HG03558 (cell line): ENCODE measurements around the gene IL1RAPL2.
"Not testable (repeated sequence)": the region's sequence is repeated elsewhere in the genome, so short reads cannot be mapped to it uniquely, and the experiment has no call there.

Experiments used
- ATAC-seq: cut with Tn5 transposase; IDR thresholded peaks from one replicate; pipeline ENCODE4 v1.9.1; 2021; ENCODE audit warnings: moderate number of reproducible peaks; ENCODE audit not compliant: unreplicated experiment; ENCODE audit errors: extremely low read depth

Gene IL1RAPL2

DNA sequence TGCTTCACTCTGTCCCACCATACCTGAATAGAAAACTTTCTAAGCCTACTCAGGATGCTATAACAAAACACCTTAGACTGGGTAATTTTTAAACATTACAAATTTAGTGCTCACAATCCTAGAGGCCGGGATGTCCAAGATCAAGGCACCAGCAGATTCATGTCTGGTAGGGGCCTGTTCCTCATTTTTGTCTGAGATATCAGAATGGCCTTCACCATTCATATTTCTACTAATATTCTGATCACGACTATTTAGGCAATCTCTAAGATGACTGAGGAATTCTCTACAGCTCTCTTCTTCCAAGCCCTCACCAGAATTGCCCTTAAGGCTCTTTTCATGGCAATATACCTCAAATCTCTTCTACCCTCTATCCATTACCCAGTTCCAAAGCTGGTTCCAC lies 1178.9 kb downstream of the IL1RAPL2 start:
- no peak for ATAC-seq

DNA sequence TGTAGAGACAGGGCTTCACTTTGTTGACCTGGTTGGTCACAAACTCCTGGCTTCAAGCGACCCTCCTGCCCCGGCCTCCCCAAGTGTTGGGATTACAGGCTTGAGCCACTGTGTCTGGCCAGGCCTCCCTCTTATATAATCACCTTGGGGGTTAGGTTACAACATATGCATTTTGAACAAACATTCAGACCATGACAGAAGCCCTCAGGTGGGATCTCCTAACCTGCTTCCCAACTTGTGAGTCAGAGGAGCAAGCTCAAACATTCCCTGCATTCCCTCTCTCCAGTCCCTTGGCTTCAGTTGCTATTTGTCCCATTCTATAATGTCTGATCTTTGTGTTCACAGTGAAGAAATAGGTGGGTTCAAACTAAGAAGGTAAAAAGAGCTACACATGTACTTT lies 1179.9 kb downstream of the IL1RAPL2 start:
- ATAC-seq = no peak

DNA sequence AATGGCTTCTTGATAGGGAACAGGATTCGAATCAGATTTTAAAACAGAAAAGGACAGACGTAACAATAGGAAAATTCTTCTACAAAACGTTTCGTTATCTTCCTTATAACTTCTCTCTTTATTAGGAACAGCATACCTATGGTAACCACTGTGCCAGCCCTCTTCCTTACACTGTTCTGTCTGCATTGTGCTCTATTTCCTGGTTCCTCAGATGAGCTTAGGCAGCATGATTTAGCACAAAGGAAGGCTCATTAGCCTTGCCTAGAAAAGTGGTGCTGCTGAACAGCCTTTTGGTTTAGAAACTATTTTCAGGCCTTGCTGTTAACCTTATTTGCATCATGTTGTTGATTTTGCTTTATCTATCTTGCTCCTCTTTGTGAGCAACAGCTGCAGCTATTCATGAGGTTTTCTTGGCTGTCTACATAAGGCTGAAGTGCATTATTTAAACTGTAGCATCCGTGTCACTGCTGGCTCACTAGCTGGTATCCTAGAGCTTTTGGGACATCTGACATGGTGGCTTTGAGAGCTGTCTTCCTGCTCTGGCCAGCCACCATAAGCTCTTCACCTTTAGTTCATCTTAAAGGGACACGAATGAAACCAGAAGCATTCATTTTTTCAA lies 1186.4 kb downstream of the IL1RAPL2 start:
- ATAC-seq = no peak

DNA sequence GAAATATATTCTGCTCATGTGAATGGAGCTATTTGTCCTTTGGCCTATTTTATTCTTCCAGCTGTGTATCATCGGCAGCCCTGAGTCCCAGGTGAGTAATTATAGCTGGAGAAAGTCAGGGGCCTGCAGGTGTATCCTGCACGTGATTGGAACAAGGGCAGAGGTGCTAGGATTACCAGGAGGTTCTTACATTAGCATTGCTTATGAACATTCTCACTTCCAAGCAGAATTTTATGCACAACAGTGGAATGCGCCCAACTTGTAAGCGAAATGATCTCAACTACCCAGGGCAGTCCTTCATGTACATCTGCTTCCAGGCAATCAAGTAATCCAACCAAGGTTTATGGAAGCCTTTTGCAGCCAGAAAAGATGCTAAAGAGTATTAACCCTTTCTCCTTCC lies 1187.4 kb downstream of the IL1RAPL2 start:
- ATAC-seq = no peak

DNA sequence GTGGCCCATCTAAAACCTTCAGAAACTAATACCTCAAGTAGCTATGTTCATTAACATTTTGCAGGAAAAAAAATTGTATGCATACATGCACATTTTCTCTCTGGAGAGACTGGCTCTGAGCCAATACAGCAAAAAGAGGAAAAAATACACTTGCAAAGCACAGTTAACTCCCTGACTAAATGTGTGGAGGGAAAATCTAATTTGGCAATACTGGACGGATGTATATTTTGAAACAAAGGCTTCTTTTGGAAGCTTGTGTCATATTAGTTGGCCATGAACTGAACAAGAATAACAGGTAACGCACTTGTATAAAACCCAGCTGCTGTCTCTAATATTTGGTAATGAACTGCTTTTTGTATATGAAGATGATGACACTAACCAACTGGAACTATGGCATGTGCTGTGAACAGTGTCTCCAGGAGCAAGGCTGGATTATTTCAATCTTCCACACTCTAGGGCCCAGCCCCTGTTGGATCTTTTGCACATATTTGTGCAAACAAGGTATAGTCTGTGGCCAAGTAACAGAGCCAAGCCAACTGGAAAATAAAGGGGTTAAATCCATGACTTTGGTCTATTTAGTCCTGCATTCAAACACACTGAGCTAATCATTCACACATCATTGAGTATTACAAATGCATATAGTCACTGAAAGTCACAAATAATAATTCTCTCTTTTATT lies 1188.4 kb downstream of the IL1RAPL2 start:
- ATAC-seq = no peak

DNA sequence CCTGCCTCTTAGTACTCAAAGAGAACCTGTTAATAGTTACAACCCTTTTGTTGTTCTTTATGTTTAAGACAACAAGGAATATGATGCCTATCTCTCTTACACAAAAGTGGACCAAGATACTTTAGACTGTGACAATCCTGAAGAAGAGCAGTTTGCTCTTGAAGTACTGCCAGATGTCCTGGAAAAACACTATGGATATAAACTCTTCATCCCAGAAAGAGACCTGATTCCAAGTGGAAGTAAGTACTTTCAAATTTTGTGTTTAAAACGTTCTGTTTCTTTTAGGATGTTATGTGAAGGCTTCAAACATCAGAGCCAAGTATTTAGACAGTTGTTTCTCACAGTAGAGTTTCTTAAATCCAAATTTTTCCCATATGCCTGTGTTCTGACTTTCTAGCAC lies 1189.1 kb downstream of the IL1RAPL2 start:
- ATAC-seq = no peak

DNA sequence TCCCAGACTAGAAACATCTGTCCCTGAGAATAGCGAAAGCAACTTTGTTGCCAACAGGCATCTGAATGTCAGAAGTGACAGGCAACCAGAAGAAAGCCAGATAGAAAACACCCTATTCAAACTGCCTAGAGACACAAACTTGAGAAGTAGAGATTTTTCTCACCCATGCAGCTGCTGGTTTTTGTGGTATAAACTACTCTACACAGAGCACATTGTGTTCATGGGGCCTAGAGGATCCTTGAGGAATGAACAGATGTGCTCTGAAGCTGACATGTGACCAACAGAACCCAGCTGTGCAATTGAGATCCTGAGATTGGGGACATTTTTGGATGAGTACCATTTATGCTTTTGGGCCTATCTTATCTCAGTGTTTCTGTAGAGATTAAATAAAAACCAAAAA lies 1192.8 kb downstream of the IL1RAPL2 start:
- no peak for ATAC-seq

DNA sequence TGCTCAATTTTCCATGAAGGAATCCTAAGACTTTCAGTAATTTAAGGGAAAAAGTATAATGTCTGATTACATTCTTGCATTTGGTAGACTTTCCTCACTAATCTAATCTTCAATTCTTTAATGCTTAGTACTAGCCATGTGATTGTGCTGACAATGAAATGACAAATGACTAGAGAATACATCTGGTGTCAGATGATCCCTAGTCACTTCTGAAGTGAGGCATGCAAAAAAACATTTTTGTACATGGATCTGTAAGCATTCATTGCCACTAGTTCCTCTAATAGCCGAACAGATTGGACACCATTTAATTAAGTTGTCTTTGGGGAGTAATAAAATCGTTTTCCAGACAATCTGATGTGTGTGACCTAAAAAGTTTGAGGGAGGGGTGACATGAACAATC lies 1193.6 kb downstream of the IL1RAPL2 start:
- no peak for ATAC-seq

DNA sequence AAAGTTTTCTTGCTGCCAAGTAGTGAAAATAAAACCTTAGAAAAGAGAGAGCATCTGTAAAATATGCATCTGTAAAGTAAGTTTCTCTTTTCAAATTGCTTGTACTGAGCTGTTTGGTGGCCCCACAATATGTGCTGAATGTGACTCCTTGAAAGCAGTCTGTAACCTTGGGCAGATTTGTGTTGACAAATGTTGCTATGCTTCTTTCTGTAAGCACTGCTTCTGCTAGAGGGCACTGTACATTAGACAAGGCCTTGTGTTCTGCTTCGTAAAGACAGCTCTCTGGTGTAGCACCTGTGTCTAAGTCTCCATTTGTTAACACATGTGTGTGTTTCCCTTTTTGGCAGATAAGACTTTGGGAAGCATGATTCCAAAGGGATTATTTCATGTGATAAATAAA lies 1199.7 kb downstream of the IL1RAPL2 start:
- no peak for ATAC-seq

DNA sequence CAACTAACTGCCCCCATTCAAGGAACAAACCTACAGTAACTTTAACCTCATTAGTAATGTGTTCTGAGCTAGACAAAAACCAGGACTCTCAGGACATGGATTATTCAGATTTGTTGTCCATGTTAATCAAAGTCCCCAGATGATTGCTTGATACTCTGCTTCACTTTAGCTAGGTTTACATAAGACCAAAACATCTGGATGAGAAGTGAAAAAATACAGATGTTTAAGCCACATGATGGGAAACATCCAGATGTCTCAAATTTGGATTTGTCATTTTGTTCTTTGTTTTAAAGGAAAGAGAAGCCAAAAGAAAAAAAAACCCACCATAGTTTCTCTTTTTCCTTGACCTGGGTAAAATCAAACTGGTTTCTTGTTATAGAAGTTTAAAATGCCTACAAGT lies 1207.8 kb downstream of the IL1RAPL2 start:
- no peak for ATAC-seq

DNA sequence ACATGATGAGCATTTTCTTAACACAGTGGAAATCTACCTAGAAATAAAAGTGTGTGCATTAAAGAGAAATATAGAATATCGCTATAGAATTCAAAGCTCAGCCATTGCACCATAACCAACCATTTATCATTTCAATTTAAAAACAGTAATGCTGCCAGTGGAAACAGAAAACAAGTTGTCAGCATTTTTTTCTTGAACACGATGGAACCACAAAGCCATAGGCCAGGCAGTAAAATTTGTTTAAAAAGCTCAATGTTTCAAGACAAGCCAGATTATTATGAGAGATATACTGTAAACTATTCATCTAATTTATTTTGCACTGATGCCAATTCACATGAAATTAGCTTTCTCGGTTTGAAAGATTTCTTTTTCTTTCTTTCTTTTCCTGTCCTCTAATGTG lies 1209.7 kb downstream of the IL1RAPL2 start:
- ATAC-seq = no peak

DNA sequence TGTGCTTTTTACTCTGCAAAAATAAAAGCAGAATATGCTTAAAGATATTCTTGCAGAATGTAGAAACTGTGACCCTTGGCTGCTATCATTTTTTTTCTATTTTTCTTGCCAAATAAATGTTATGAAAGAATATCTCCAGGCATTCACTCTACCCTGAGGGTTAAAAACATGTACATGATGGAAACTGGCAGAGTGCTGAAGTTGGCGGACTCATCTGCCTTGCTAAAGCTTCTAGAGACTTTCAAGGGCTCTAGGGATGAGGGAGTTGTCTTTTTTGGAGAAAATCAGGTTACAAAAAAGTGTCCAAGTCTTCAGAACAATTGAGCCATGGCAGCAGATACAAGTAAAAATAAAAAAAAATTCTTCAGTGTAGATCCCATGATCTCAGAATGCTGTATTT lies 1215.8 kb downstream of the IL1RAPL2 start:
- ATAC-seq = no peak

DNA sequence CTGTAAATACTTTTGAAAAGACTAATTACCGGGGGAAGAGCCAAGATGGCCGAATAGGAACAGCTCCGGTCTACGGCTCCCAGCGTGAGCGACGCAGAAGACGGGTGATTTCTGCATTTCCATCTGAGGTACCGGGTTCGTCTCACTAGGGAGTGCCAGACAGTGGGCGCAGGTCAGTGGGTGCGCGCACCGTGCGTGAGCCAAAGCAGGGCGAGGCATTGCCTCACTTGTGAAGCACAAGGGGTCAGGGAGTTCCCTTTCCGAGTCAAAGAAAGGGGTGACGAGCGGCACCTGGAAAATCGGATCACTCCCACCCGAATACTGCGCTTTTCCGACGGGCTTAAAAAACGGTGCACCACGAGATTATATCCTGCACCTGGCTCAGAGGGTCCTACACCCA lies 1230.9 kb downstream of the IL1RAPL2 start:
- not testable (repeated sequence) for ATAC-seq

DNA sequence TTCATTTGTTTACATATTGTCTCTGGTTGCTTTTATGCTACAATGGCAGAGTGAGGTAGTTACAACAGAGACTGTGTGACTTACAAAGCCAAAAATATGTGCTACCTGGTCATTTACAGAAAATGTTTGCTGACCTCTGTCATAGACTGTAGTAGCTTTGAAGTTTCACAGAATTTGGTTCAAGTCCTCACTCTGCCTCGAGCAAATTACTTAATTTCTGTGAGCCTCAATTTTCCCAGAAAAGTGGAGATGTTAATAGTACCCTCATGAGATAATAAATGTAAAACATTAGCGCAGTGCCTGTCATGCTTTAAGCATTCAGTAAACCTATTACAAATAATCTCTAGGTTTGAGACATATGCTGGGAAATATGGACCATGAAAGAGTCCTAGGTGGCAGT lies 1237.9 kb downstream of the IL1RAPL2 start:
- ATAC-seq = no peak

DNA sequence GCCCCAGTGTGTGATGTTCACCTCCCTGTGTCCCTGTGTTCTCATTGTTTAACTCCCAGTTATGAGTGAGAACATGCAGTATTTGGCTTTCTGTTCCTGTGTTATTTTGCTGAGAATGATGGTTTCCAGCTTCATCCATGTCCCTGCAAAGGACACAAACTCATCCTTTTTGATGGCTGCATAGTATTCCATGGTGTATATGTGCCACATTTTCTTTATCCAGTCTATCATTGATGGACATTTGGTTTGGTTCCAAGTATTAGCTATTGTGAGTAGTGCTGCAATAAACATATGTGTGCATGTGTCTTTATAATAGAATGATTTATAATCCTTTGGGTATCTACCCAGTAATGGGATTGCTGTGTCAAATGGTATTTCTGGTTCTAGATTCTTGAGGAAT lies 1239.7 kb downstream of the IL1RAPL2 start:
- not testable (repeated sequence) for ATAC-seq

DNA sequence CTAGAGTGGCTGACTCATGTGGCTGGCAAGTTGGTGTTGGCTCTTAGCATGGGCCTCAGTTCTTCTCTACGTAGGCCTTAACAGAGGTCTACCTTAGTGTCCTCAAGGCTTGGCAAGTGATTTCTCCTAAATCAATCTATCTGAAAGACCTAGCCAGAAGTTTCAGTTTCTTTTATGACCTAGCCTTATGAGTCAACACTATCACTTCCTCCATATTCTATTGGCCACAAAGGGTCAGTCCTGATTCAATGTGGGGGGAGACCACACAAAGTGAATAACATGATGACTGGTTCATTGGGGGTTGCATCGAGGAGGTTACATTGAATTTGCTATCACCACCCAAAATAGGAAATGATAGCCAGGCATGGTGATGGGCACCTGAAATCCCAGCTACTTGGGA lies 1250.5 kb downstream of the IL1RAPL2 start:
- ATAC-seq = no peak
